CD4-positive, alpha-beta T cell treated with Interleukin-21 for 1 hour (primary cell): ENCODE measurements around the gene AFAP1L2.

ENCODE experiments used
- DNase-seq: peaks from one replicate; pipeline ENCODE4 v3.0.0-alpha.2; 2020

AFAP1L2 gene

GRCh38 chr10:114388275-114388674, 16.0 kb downstream of the AFAP1L2 start:
- no peak for DNase-seq

DNA sequence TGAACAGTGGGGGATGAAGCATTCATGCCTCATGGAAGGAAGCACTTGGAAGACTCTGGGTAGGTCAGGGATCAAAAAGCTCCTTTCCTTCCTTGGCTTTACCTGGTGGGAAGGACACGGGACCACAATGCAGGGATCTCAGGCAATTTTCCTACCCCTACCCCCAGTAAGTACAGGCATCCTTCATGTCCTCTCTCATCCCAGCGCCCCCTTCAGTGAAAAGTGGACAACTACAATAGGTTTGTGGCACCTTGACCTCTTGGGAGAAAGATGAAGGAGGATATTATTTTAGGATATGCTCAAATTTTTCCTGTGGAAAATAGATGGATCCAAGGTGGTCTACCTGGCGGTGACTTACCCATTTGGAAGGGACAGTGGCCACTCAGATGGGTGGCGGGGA, 16.5 kb downstream of the AFAP1L2 start:
- no peak for DNase-seq

DNA sequence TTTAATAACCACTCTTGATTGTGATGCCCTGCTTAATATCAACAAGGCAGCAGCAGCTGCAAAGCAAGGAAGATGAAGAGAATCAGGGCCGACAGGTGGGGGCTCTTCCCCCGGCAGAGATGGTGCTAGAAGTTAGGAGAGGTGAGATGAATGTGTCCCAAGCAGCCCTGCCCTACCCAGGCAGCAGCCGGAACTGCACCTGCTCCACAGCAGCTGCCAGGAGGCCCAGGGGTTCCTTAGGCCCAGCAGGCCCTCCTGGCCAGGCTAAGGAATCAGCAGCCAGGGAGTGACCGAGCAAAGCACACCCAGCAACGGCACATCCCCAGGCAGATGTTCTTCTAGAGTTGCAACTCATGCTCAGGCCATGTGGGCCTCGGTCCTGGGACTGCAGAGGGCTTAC, 17.9 kb downstream of the AFAP1L2 start:
- no peak for DNase-seq

DNA sequence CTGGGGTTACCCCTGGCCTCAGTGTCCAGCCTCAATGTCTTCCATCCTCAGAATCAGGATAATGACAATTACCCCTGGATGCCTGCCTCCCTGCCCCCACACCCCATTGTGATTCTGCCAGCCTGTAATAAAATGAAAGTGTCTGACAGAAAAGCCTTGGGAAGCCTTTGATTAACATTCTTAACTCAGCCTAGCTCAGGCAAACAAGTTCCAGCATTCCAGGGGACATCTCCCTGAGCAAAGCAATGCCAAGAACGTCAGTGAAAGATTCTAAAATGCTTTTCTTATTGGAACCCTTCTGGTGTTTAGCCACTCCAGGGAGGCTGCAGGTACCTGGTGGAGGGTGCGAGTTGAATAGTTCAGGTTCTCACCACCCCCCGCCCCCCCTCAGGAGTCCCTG, 18.7 kb downstream of the AFAP1L2 start:
- DNase-seq, result no peak

- DNase-seq, result no peak
Measured at GRCh38 chr10:114384601-114385000, 19.7 kb downstream of the AFAP1L2 start.

GRCh38 chr10:114384181-114384580, 20.1 kb downstream of the AFAP1L2 start:
- no peak for DNase-seq

DNA sequence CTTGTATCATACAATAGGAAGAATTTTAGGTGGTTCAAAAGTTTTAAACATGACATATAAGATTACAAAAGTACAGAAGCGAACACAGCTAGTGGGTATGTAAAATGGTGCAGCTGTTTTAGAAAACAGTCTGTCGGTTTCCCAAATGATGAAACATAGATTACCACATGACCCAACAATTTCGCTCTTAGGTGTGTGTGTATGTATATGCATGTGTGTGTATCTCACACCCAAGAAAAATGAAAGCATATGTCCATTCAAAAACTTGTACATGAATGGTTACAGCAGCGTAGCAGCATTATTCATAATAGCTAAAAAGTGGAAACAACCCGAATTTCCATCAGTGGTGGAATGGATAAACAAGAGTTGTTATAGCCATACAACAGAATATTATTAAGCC, 23.5 kb downstream of the AFAP1L2 start:
- DNase-seq, result no peak

GRCh38 chr10:114380060-114380459, 24.2 kb downstream of the AFAP1L2 start:
- no peak for DNase-seq

GRCh38 chr10:114379631-114380041, 24.7 kb downstream of the AFAP1L2 start:
- DNase-seq, result no peak

DNA sequence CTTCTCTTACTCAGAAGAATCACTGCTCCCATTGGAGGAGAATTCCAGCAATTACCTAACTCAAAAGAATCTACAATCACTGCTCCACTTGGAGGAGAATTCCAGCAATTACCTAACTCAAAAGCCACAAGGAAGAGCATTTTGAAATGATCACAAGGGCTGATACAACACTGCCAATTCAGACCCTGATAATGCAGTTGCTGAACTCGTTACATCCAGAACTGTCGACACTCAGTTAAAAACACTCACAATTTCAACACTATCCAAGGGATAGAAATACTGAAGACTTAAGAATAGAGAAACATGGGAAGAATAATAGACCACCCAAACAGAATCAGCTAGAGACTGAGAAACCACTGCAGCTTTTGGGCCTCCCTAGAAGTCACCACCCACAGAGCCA, 27.8 kb downstream of the AFAP1L2 start:
- no peak for DNase-seq

DNA sequence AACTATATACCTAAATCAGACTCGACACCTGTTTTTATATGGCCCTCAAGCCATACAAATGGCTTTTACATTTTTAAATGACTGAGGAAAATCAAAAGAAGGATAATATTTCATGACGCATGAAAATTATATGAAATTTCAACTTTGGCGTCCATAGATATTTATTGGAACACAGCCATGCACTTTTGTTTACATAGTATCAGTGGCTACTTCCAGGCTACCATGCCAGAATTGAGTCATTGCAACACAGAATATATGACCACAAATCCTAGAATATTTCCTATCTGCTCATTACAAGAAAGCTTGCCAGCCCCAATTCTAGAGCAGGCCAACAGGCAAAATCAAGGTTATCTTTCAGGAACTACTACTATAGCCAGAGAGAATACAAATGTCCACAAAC, 29.3 kb downstream of the AFAP1L2 start:
- no peak for DNase-seq

GRCh38 chr10:114374053-114374791, 30.1 kb downstream of the AFAP1L2 start:
- no peak for DNase-seq

GRCh38 chr10:114373631-114374030, 30.7 kb downstream of the AFAP1L2 start:
- no peak for DNase-seq

GRCh38 chr10:114372995-114373394, 31.3 kb downstream of the AFAP1L2 start:
- no peak for DNase-seq

- no peak for DNase-seq
Measured at GRCh38 chr10:114372179-114372578, 32.1 kb downstream of the AFAP1L2 start.

DNA sequence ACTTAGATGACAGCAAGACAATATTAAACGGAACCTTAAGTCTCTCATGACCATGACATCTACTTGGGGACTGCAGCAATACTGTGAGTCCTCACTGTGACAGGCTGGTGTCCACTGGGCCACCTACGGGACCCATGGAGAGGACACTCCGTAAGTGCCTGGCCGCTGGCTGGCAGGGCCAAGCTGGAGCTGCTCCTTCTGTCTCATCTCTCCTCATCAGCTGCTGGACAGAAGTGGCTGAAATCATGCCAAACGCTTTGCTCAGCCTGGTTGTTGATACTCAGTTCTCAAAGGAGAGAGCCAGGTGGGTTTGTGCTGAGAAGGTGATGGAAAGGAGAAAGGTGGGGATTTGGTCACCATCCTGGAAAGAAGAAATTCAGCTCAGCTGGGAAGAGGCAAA, 33.3 kb downstream of the AFAP1L2 start:
- no peak for DNase-seq

GRCh38 chr10:114370199-114370598, 34.1 kb downstream of the AFAP1L2 start:
- no peak for DNase-seq

GRCh38 chr10:114368057-114368391, 36.3 kb downstream of the AFAP1L2 start:
- no peak for DNase-seq

DNA sequence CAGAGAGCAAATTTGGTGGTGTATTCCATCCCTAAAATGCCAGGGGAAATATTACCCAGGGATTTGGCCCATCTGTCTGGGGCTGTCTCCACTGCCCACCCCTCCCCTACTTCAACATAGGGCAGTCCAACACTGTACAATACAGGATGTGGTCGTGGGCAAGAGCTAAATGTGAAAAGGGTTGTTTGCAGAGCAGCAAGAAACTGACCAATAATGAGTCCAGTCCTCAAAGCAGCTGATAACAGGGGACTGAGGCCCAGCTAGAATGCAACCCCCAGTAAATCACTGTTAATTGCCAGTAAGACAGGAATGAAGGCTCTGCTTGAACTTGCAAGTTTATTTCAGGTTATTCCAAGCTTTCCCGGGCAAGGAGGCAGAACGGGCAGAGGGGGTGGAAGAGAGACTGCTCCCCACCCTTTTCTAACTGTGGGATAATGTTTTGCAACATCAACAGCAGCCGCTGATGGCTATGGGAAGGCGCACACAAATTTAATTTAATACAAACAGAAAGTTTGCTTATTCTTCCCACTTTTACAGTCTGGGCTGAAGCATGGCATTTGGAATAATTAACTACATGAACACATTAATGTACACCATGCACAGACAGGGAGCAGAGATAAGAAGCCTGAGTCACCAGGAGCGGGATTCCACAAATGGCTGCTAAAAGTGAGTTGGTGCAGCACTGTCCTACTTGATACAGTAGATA, 36.8 kb downstream of the AFAP1L2 start:
- DNase-seq, result no peak

- no peak for DNase-seq
Measured at GRCh38 chr10:114364726-114365125, 39.6 kb downstream of the AFAP1L2 start.

- DNase-seq, result no peak
Measured at GRCh38 chr10:114363745-114364454, 40.4 kb downstream of the AFAP1L2 start.

GRCh38 chr10:114362826-114363355, 41.4 kb downstream of the AFAP1L2 start:
- no peak for DNase-seq

DNA sequence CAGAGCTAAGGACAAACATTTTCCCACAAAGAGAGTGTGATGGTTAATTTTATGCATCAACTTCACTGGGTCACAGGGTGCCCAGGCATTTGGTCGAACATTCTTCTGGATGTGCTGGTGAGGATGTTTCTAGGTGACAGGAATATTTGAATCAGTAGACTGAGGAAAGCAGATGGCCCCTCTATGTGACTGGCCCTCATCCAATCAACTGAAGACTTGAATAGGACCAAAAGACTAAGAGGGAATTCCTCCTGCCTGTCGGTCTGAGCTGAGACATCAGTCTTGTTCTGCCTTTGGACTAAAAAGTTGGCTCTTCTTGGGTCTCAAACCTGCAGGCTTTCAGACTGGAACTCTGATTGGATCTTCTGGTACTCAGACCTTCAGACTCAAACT, 44.4 kb downstream of the AFAP1L2 start:
- DNase-seq, result no peak
